ENCODE data around the gene HMCN1.

The HMCN1 gene

DNA sequence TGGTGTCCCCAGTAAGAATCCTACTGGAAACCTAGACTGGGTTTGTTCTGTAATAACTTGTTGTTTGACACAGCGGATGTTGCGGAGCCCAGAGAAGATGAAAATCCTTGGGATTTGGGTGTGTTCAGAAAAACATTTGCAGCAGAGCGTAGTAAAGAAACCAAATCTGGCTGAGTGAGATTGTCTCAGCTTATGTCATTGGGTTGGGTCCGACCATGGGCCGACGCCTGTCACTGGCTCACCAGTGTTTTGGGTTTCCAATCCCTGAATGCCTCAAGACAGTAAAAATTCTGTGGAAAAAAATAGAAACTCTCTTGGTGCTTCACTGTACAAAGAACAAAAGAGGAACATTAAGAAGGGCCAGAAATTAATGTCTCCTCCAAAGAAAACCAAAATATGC lies 494.6 kb downstream of the HMCN1 start:
- DNase-seq (ENCODE audit: low spot score): no peak
- in situ Hi-C loops (cut with MboI; ENCODE audit: low pct_unique_long_range_greater_than_20kb, low sequenced_read_pairs, unreplicated experiment): no loop called here
- TF ChIP-seq, protein P1, sequence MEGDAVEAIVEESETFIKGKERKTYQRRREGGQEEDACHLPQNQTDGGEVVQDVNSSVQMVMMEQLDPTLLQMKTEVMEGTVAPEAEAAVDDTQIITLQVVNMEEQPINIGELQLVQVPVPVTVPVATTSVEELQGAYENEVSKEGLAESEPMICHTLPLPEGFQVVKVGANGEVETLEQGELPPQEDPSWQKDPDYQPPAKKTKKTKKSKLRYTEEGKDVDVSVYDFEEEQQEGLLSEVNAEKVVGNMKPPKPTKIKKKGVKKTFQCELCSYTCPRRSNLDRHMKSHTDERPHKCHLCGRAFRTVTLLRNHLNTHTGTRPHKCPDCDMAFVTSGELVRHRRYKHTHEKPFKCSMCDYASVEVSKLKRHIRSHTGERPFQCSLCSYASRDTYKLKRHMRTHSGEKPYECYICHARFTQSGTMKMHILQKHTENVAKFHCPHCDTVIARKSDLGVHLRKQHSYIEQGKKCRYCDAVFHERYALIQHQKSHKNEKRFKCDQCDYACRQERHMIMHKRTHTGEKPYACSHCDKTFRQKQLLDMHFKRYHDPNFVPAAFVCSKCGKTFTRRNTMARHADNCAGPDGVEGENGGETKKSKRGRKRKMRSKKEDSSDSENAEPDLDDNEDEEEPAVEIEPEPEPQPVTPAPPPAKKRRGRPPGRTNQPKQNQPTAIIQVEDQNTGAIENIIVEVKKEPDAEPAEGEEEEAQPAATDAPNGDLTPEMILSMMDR (IDR thresholded peaks at IDR 0.05; ENCODE audit: extremely low read depth, insufficient read depth, missing control alignments): no peak

- TF ChIP-seq, protein P1 (IDR thresholded peaks at IDR 0.05; ENCODE audit: extremely low read depth, insufficient read depth, missing control alignments): no peak
- in situ Hi-C loops (cut with MboI; ENCODE audit: low pct_unique_long_range_greater_than_20kb, low sequenced_read_pairs, unreplicated experiment): no loop called here
- no peak for DNase-seq (ENCODE audit: low spot score)
Observed at GRCh38 chr1:186231861-186232436, 497.8 kb downstream of the HMCN1 start.

DNA sequence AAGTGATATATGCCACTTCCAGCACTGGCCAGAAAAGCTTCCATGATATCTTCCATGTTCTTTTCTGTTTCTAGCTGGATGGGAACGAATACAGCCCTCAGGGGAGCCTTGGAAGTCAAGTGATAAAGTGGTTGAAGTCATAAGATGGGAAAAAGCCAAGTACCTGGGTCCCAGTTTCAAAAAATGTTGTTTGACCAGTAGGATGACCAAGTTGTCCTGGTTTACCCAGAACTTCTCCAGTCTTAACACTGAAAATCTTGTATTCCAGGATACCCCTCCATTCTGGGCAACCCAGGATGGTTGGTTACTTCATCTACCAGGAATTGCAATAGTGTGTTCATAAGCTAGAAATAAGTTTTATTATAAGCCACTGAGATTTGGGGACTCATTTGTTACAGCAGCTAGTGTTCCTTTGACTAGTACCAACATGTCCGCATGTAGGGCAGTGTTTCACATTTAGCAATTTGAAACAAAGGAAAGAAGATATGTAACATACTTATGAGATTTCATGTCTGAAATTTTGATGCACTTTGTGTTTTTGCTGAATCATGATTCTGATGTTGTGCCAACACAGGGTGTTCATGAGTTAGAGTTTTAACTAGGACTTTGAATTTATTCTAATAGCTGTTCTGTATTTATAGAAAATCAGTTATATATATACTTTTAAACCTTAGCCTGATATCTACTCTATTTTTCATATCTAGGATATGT lies 500.9 kb downstream of the HMCN1 start:
- in situ Hi-C loops (cut with MboI; ENCODE audit: low pct_unique_long_range_greater_than_20kb, low sequenced_read_pairs, unreplicated experiment): no loop called here
- TF ChIP-seq, protein P1 (IDR thresholded peaks at IDR 0.05; ENCODE audit: extremely low read depth, insufficient read depth, missing control alignments): no peak
- DNase-seq (ENCODE audit: low spot score): no peak

DNA sequence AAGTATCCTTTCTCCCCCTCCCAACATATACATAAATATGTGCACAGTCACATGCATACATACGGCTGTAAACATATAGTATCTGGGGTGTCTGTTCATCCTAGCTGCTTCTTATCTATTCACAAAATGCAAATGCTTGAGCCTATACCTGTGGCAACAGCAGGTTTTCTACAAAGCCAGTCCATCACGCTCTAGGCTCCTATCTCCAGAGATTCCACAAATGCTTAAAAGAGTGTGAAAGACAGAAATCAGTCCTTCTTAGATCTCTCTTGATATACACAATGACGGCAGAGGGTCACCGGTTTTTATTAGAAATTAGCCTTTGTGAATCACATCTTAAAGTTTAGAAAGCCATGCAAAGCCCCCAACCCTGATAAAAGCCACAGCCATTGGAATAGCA lies 501.5 kb downstream of the HMCN1 start:
- in situ Hi-C loops (cut with MboI; ENCODE audit: low pct_unique_long_range_greater_than_20kb, low sequenced_read_pairs, unreplicated experiment): no loop called here
- no peak for DNase-seq (ENCODE audit: low spot score)
- TF ChIP-seq, protein P1 (IDR thresholded peaks at IDR 0.05; ENCODE audit: extremely low read depth, insufficient read depth, missing control alignments): no peak

GRCh38 chr1:186236921-186237320 lies 502.7 kb downstream of the HMCN1 start:
- no peak for DNase-seq (ENCODE audit: low spot score)
- TF ChIP-seq, protein P1 (IDR thresholded peaks at IDR 0.05; ENCODE audit: extremely low read depth, insufficient read depth, missing control alignments): no peak
- in situ Hi-C loops (cut with MboI; ENCODE audit: low pct_unique_long_range_greater_than_20kb, low sequenced_read_pairs, unreplicated experiment): no loop called here

GRCh38 chr1:186239171-186239570 lies 505.0 kb downstream of the HMCN1 start:
- TF ChIP-seq, protein P1 (IDR thresholded peaks at IDR 0.05; ENCODE audit: extremely low read depth, insufficient read depth, missing control alignments): no peak
- in situ Hi-C loops (cut with MboI; ENCODE audit: low pct_unique_long_range_greater_than_20kb, low sequenced_read_pairs, unreplicated experiment): no loop called here
- DNase-seq (ENCODE audit: low spot score): no peak

Measured in GM13977 (cell line).